ENCODE results near the gene XPO4. TPM values are rescaled to one million over a fixed set of nuclear protein-coding genes. Genes with fewer than 3 reads are reported as not detected.
A peak's percentile ranks its signal among the peaks of the same experiment; 100 is the strongest.

Gene XPO4
- total RNA-seq, 1 donor from 2014 or later, result 20.5 TPM

DNA sequence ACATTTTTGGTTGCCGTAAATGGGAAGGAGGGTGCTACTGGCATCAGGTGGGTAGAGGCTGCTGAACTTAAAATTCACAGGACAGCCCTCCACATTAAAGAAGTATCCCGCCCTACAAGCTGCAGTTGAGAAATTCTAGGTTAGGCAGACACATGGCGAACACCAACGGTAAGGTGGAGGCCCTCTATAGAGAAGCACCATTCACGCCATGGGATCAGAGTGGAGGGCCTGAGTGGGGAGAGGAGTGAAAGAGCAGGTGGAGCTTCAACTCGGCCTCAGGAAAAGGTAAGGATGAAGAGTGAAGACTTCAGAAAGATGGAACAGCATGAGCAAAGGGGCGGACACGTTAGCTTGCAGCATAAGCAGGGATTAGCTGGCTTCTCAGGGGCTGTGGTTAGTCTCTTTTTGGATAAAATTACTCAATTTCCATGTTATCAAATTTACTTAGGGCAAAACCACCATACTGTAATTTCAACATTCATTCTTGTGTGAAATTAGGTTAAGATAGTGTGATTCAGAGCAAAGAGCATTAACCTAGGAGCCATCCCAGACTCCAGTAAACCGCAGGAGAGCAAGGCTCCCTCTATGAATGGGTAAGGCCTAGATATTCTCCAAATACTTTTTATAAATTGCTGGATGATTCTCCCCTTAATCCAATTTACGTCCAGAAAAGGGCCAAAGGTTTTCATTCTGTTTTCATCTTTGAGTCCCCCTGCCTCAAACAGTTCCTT, 130.0 kb downstream of the XPO4 start:
- intact Hi-C loops (cut with DNase I), result no loop called here

GRCh38 chr13:20769834-20770233, 132.7 kb downstream of the XPO4 start:
- ATAC-seq (no peak), DNase-seq (no peak)
- TF ChIP-seq, protein P1, sequence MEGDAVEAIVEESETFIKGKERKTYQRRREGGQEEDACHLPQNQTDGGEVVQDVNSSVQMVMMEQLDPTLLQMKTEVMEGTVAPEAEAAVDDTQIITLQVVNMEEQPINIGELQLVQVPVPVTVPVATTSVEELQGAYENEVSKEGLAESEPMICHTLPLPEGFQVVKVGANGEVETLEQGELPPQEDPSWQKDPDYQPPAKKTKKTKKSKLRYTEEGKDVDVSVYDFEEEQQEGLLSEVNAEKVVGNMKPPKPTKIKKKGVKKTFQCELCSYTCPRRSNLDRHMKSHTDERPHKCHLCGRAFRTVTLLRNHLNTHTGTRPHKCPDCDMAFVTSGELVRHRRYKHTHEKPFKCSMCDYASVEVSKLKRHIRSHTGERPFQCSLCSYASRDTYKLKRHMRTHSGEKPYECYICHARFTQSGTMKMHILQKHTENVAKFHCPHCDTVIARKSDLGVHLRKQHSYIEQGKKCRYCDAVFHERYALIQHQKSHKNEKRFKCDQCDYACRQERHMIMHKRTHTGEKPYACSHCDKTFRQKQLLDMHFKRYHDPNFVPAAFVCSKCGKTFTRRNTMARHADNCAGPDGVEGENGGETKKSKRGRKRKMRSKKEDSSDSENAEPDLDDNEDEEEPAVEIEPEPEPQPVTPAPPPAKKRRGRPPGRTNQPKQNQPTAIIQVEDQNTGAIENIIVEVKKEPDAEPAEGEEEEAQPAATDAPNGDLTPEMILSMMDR (IDR thresholded peaks at IDR 0.05), result no peak
- Histone ChIP-seq H3K27me3 (no peaks in the 10 kb centered on the region), H3K9me3 (peaks cover 9% of the 10 kb centered on the region), H3K27ac (no peak overlapping the region), H3K36me3 (no peaks in the 10 kb centered on the region), H3K4me3 (no peak overlapping the region), H3K4me1 (peaks cover 8% of the 10 kb centered on the region)
- intact Hi-C loops (cut with DNase I), result no loop called here

More for the DNA sequence above, 130.0 kb downstream of the XPO4 start:
- H3K9me3 ChIP-seq, result peaks cover 3% of the 10 kb centered on the region
- no peaks in the 10 kb centered on the region for H3K36me3 ChIP-seq
- peaks cover 8% of the 10 kb centered on the region for H3K4me1 ChIP-seq
- no peaks in the 10 kb centered on the region for H3K27me3 ChIP-seq
- ATAC-seq, result no peak
- TF ChIP-seq, protein P1 (IDR thresholded peaks at IDR 0.05), result no peak
- peak overlapping the region; percentile 94 for H3K27ac ChIP-seq
- no peak for DNase-seq
- H3K4me3 ChIP-seq, result peak overlapping the region; percentile 84

GRCh38 chr13:20769091-20769490, 133.5 kb downstream of the XPO4 start:
- Histone ChIP-seq H3K27ac (no peak overlapping the region), H3K9me3 (peaks cover 9% of the 10 kb centered on the region), H3K4me3 (no peak overlapping the region), H3K27me3 (no peaks in the 10 kb centered on the region), H3K36me3 (no peaks in the 10 kb centered on the region), H3K4me1 (peaks cover 8% of the 10 kb centered on the region)
- ATAC-seq (no peak), DNase-seq (no peak)
- TF ChIP-seq, protein P1 (IDR thresholded peaks at IDR 0.05), result no peak
- intact Hi-C loops (cut with DNase I), result no loop called here

GRCh38 chr13:20767309-20767943, 135.1 kb downstream of the XPO4 start:
- Histone ChIP-seq H3K36me3 (no peaks in the 10 kb centered on the region), H3K4me1 (peaks cover 3% of the 10 kb centered on the region), H3K9me3 (peaks cover 9% of the 10 kb centered on the region), H3K27me3 (no peaks in the 10 kb centered on the region), H3K4me3 (no peak overlapping the region), H3K27ac (no peak overlapping the region)
- DNase-seq, result no peak
- TF ChIP-seq, protein P1 (IDR thresholded peaks at IDR 0.05), result no peak
- intact Hi-C loops (cut with DNase I), result no loop called here
- ATAC-seq, result no peak

DNA sequence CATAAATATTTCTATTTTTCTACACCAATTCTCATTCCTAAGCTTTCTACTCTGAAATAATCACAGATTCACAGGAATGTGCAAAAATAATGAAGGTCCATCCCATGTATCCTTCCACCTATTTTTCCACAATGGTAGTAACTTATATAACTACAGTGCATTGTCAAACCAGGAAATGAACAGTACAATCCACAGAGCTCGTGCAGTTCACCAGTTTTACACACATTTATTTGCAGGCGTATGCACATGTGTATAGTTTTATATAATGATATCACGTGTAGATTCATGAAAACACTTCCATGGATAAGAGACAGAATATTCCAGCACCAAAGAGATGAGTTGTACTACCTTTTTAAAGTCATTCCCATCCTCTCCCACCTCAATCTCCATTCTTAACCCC, 141.7 kb downstream of the XPO4 start:
- Histone ChIP-seq H3K27ac (no peak overlapping the region), H3K27me3 (no peaks in the 10 kb centered on the region), H3K36me3 (no peaks in the 10 kb centered on the region), H3K4me1 (no peaks in the 10 kb centered on the region), H3K9me3 (no peaks in the 10 kb centered on the region), H3K4me3 (no peak overlapping the region)
- intact Hi-C loops (cut with DNase I), result no loop called here
- DNase-seq (no peak), ATAC-seq (no peak)
- TF ChIP-seq, protein P1 (IDR thresholded peaks at IDR 0.05), result no peak

Data from upper lobe of right lung (tissue), 1 donor.